WTC11 (cell line): Measurements from ENCODE around the gene TSPAN1. TPM values are rescaled to one million over a fixed set of nuclear protein-coding genes. Genes with fewer than 3 reads are reported as not detected.

Source experiments
- ATAC-seq: fragments of 200-7000 bp; cut with Tn5 transposase; 2 replicates; pipeline ENCODE4 v1.10.0; 2021; ENCODE audit warnings: mild to moderate bottlenecking, moderate library complexity
- CTCF ChIA-PET: fragments of 300-600 bp; sonication (Branson Sonifier 250); formaldehyde crosslinking; loops from one replicate; lab custom pipeline; 2021; ENCODE audit warnings: antibody characterized with exemption; lab: Charles Lee
- POLR2A ChIA-PET: fragments of 350-600 bp; sonication (Branson Sonifier 250); formaldehyde crosslinking; loops from one replicate; lab custom pipeline; 2021; ENCODE audit warnings: antibody characterized with exemption; lab: Charles Lee
- DNase-seq: peaks from one replicate; pipeline ENCODE4 v3.0.0; 2021; ENCODE audit warnings: low spot score
- H3K27ac Mint-ChIP-seq: 2 replicates; pipeline ENCODE4 v1.8.0; 2021; ENCODE audit warnings: mixed read lengths
- H3K27me3 Mint-ChIP-seq: 2 replicates; pipeline ENCODE4 v1.8.0; 2021; ENCODE audit warnings: low read depth, mild to moderate bottlenecking, moderate library complexity, mixed read lengths
- H3K36me3 Mint-ChIP-seq: 2 replicates; pipeline ENCODE4 v1.8.0; 2021; ENCODE audit warnings: mixed read lengths
- H3K4me1 Mint-ChIP-seq: 2 replicates; pipeline ENCODE4 v1.8.0; 2022; ENCODE audit warnings: mixed read lengths
- H3K4me3 Mint-ChIP-seq: 2 replicates; pipeline ENCODE4 v1.8.0; 2021; ENCODE audit warnings: mild to moderate bottlenecking, moderate library complexity, mixed read lengths
- H3K9me3 Mint-ChIP-seq: 2 replicates; pipeline ENCODE4 v1.8.0; 2021; ENCODE audit warnings: mixed read lengths
- ESRRA ChIP-seq: sonication (generic); formaldehyde crosslinking; IDR thresholded peaks from 2 replicates; pipeline ENCODE4 v1.8.1; 2022; ENCODE audit warnings: mild to moderate bottlenecking, missing genetic modification reagents, borderline replicate concordance
- GTF2I ChIP-seq: fragments of 250-450 bp; sonication (Bioruptor Pico); conservative IDR thresholded peaks from 2 replicates; pipeline ENCODE4 v1.4.0; 2021; ENCODE audit warnings: mild to moderate bottlenecking
- MXD4 ChIP-seq: fragments of 250-450 bp; sonication (Bioruptor Pico); IDR thresholded peaks from 2 replicates; pipeline ENCODE4 v1.8.0; 2021; ENCODE audit warnings: mild to moderate bottlenecking, moderate library complexity, borderline replicate concordance
- NR1H2 ChIP-seq: sonication (generic); formaldehyde crosslinking; IDR thresholded peaks from 2 replicates; pipeline ENCODE4 v1.9.0; 2021; ENCODE audit warnings: mild to moderate bottlenecking, moderate library complexity, missing genetic modification reagents
- SMAD3 ChIP-seq: sonication (generic); formaldehyde crosslinking; IDR thresholded peaks from 2 replicates; pipeline ENCODE4 v1.8.0; 2022; ENCODE audit warnings: missing genetic modification reagents, mild to moderate bottlenecking, borderline replicate concordance
- ZNF219 ChIP-seq: sonication (generic); formaldehyde crosslinking; IDR thresholded peaks from 2 replicates; pipeline ENCODE4 v1.8.0; 2023; ENCODE audit warnings: missing genetic modification reagents, mild to moderate bottlenecking, borderline replicate concordance
- ZNF671 ChIP-seq: fragments of 250-450 bp; sonication (Bioruptor Pico); IDR thresholded peaks from 2 replicates; pipeline ENCODE4 v1.8.0; 2021; ENCODE audit warnings: mild to moderate bottlenecking
- total RNA-seq: library from RNA; stranded (reverse); gene quantifications from 3 replicates; pipeline ENCODE4 v1.2.3, GENCODE V29; 2021
- TF ChIP-seq, protein P1 (sequence below): sonication (generic); formaldehyde crosslinking; IDR thresholded peaks from 2 replicates; pipeline ENCODE4 v1.8.1; 2023; ENCODE audit warnings: mild to moderate bottlenecking, missing genetic modification reagents, moderate library complexity
- TF ChIP-seq, protein P2 (sequence below): fragments of 250-450 bp; sonication (Bioruptor Pico); IDR thresholded peaks from 2 replicates; pipeline ENCODE4 v1.9.0; 2021; ENCODE audit warnings: mild to moderate bottlenecking
- TF ChIP-seq, protein P3 (sequence below): sonication (generic); formaldehyde crosslinking; IDR thresholded peaks from 2 replicates; pipeline ENCODE4 v1.8.1; 2022; ENCODE audit warnings: mild to moderate bottlenecking, missing genetic modification reagents, moderate library complexity, borderline replicate concordance
- TF ChIP-seq, protein P4 (sequence below): sonication (generic); formaldehyde crosslinking; IDR thresholded peaks from 2 replicates; pipeline ENCODE4 v1.8.0; 2023; ENCODE audit warnings: missing genetic modification reagents
- TF ChIP-seq, protein P5 (sequence below): fragments of 250-450 bp; sonication (Bioruptor Pico); IDR thresholded peaks from 2 replicates; pipeline ENCODE4 v2.1.2; 2022; ENCODE audit warnings: mild to moderate bottlenecking, moderate library complexity
- TF ChIP-seq, protein P6 (sequence below): sonication (generic); formaldehyde crosslinking; conservative IDR thresholded peaks from 2 replicates; pipeline ENCODE4 v1.8.1; 2023; ENCODE audit warnings: mild to moderate bottlenecking, low read depth, missing genetic modification reagents, moderate library complexity
- TF ChIP-seq, protein P7 (sequence below): fragments of 250-450 bp; sonication (Bioruptor Pico); IDR thresholded peaks from 2 replicates; pipeline ENCODE4 v1.9.0; 2021; ENCODE audit warnings: mild to moderate bottlenecking
- TF ChIP-seq, protein P8 (sequence below): sonication (generic); formaldehyde crosslinking; IDR thresholded peaks from 2 replicates; pipeline ENCODE4 v1.8.0; 2022; ENCODE audit warnings: mild to moderate bottlenecking, missing genetic modification reagents
- TF ChIP-seq, protein P9 (sequence below): sonication (generic); formaldehyde crosslinking; IDR thresholded peaks from 2 replicates; pipeline ENCODE4 v1.8.0; 2023; ENCODE audit warnings: mild to moderate bottlenecking, missing genetic modification reagents
- TF ChIP-seq, protein P10 (sequence below): sonication (generic); formaldehyde crosslinking; IDR thresholded peaks from 2 replicates; pipeline ENCODE4 v1.8.1; 2022; ENCODE audit warnings: missing genetic modification reagents, borderline replicate concordance

TSPAN1 gene
- total RNA-seq, 1 experiment from 2014 or later = 0.50 TPM

DNA sequence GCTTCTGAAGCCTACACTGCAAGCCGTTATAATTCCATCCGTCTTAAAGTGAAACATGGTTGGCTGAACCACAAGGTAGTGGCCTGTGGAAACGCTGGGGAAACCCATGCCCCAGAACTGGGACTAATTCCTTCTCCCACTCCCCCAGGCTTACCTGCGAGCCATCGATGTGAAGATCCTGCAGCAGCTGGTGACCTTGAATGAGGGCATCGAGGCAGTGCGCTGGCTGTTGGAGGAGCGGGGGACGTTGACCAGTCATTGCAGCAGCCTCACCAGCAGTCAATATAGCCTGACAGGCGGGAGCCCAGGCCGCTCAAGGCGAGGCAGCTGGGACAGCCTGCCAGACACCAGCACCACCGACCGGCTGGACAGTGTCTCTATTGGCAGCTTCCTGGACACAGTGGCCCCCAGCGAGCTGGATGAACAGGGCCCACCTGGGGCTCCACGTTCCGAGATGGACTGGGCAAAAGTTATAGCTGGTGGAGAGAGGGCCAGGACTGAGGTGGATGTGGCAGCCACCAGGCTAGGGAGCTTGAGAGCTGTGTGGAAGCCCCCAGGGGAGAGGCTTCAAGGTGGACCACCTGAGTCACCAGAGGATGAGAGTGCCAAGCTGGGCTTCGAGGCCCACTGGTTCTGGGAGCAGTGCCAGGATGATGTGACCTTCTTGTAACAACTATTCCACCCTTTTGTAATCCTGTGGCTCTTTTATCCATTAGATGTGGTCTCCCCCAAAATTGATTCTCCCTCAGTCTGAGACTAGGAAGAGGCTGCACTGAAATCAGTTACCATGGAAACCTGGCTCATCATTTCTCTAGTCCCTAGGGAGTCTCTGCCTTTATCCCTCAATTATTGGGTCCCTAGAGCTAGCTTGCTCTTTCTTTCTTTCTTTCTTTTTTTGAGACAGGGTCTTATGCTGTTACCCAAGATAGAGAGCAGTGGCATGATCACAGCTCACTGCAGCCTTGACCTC, 44.9 kb downstream of the TSPAN1 start (continued):
- TF ChIP-seq, protein P1, sequence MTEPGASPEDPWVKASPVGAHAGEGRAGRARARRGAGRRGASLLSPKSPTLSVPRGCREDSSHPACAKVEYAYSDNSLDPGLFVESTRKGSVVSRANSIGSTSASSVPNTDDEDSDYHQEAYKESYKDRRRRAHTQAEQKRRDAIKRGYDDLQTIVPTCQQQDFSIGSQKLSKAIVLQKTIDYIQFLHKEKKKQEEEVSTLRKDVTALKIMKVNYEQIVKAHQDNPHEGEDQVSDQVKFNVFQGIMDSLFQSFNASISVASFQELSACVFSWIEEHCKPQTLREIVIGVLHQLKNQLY (CRISPR knock-in tag) = no peak
- TF ChIP-seq, protein P2, sequence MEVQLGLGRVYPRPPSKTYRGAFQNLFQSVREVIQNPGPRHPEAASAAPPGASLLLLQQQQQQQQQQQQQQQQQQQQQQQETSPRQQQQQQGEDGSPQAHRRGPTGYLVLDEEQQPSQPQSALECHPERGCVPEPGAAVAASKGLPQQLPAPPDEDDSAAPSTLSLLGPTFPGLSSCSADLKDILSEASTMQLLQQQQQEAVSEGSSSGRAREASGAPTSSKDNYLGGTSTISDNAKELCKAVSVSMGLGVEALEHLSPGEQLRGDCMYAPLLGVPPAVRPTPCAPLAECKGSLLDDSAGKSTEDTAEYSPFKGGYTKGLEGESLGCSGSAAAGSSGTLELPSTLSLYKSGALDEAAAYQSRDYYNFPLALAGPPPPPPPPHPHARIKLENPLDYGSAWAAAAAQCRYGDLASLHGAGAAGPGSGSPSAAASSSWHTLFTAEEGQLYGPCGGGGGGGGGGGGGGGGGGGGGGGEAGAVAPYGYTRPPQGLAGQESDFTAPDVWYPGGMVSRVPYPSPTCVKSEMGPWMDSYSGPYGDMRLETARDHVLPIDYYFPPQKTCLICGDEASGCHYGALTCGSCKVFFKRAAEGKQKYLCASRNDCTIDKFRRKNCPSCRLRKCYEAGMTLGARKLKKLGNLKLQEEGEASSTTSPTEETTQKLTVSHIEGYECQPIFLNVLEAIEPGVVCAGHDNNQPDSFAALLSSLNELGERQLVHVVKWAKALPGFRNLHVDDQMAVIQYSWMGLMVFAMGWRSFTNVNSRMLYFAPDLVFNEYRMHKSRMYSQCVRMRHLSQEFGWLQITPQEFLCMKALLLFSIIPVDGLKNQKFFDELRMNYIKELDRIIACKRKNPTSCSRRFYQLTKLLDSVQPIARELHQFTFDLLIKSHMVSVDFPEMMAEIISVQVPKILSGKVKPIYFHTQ (CRISPR knock-in tag) = no peak
- TF ChIP-seq, protein P3, sequence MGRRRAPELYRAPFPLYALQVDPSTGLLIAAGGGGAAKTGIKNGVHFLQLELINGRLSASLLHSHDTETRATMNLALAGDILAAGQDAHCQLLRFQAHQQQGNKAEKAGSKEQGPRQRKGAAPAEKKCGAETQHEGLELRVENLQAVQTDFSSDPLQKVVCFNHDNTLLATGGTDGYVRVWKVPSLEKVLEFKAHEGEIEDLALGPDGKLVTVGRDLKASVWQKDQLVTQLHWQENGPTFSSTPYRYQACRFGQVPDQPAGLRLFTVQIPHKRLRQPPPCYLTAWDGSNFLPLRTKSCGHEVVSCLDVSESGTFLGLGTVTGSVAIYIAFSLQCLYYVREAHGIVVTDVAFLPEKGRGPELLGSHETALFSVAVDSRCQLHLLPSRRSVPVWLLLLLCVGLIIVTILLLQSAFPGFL (CRISPR knock-in tag) = no peak
- TF ChIP-seq ZNF219 (CRISPR knock-in tag) (no peak), ZNF671 (CRISPR knock-in tag) (no peak), ESRRA (CRISPR knock-in tag) (no peak), NR1H2 (CRISPR knock-in tag) (no peak)
- TF ChIP-seq, protein P4, sequence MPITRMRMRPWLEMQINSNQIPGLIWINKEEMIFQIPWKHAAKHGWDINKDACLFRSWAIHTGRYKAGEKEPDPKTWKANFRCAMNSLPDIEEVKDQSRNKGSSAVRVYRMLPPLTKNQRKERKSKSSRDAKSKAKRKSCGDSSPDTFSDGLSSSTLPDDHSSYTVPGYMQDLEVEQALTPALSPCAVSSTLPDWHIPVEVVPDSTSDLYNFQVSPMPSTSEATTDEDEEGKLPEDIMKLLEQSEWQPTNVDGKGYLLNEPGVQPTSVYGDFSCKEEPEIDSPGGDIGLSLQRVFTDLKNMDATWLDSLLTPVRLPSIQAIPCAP (CRISPR knock-in tag) = no peak
- TF ChIP-seq, protein P5, sequence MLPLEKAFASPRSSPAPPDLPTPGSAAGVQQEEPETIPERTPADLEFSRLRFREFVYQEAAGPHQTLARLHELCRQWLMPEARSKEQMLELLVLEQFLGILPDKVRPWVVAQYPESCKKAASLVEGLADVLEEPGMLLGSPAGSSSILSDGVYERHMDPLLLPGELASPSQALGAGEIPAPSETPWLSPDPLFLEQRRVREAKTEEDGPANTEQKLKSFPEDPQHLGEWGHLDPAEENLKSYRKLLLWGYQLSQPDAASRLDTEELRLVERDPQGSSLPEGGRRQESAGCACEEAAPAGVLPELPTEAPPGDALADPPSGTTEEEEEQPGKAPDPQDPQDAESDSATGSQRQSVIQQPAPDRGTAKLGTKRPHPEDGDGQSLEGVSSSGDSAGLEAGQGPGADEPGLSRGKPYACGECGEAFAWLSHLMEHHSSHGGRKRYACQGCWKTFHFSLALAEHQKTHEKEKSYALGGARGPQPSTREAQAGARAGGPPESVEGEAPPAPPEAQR = no peak

DNA sequence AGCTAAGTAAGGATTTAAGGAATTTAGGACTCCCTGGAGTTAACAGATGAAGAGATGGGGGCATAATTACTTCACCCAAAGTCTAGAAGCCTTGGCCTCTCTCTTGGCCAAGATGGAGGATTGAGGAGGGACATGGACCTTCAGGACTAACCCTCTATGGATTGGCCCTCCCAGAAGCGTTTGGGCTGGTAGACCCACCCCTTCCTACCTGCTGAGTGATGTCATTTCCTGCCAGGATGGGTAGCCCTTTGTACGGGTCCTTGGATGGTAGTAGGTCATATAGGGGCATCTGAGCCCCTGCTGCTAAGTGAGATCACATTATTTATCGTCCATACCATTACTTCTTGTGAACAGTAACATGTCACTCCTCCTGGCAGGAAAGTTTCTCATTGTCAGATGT, 45.9 kb downstream of the TSPAN1 start:
- no peaks in the 10 kb centered on the region for H3K9me3 Mint-ChIP-seq
- H3K27me3 Mint-ChIP-seq = no peaks in the 10 kb centered on the region
- H3K36me3 Mint-ChIP-seq = no peaks in the 10 kb centered on the region
- ChIA-PET CTCF (interaction anchor here (1.3 to 6.6 kb wide), 3 partner anchors 17 to 39 kb away, joined by 5 to 55 read pairs (median 8); partner anchors contain the start of genes LURAP1 and POMGNT1), POLR2A (no interaction called here)
- peaks cover 33% of the 10 kb centered on the region for H3K4me1 Mint-ChIP-seq
- no peak overlapping the region for H3K4me3 Mint-ChIP-seq
- DNase-seq = no peak
- ATAC-seq = no peak
- no peak overlapping the region for H3K27ac Mint-ChIP-seq
- TF ChIP-seq SMAD3 (CRISPR knock-in tag) = no peak
- TF ChIP-seq, protein P6, sequence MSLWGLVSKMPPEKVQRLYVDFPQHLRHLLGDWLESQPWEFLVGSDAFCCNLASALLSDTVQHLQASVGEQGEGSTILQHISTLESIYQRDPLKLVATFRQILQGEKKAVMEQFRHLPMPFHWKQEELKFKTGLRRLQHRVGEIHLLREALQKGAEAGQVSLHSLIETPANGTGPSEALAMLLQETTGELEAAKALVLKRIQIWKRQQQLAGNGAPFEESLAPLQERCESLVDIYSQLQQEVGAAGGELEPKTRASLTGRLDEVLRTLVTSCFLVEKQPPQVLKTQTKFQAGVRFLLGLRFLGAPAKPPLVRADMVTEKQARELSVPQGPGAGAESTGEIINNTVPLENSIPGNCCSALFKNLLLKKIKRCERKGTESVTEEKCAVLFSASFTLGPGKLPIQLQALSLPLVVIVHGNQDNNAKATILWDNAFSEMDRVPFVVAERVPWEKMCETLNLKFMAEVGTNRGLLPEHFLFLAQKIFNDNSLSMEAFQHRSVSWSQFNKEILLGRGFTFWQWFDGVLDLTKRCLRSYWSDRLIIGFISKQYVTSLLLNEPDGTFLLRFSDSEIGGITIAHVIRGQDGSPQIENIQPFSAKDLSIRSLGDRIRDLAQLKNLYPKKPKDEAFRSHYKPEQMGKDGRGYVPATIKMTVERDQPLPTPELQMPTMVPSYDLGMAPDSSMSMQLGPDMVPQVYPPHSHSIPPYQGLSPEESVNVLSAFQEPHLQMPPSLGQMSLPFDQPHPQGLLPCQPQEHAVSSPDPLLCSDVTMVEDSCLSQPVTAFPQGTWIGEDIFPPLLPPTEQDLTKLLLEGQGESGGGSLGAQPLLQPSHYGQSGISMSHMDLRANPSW = no peak
- TF ChIP-seq MXD4 (CRISPR knock-in tag) = no peak
- TF ChIP-seq, protein P7, sequence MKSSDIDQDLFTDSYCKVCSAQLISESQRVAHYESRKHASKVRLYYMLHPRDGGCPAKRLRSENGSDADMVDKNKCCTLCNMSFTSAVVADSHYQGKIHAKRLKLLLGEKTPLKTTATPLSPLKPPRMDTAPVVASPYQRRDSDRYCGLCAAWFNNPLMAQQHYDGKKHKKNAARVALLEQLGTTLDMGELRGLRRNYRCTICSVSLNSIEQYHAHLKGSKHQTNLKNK (CRISPR knock-in tag) = no peak
- TF ChIP-seq, protein P8, sequence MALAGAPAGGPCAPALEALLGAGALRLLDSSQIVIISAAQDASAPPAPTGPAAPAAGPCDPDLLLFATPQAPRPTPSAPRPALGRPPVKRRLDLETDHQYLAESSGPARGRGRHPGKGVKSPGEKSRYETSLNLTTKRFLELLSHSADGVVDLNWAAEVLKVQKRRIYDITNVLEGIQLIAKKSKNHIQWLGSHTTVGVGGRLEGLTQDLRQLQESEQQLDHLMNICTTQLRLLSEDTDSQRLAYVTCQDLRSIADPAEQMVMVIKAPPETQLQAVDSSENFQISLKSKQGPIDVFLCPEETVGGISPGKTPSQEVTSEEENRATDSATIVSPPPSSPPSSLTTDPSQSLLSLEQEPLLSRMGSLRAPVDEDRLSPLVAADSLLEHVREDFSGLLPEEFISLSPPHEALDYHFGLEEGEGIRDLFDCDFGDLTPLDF (CRISPR knock-in tag) = no peak
- TF ChIP-seq, protein P9, sequence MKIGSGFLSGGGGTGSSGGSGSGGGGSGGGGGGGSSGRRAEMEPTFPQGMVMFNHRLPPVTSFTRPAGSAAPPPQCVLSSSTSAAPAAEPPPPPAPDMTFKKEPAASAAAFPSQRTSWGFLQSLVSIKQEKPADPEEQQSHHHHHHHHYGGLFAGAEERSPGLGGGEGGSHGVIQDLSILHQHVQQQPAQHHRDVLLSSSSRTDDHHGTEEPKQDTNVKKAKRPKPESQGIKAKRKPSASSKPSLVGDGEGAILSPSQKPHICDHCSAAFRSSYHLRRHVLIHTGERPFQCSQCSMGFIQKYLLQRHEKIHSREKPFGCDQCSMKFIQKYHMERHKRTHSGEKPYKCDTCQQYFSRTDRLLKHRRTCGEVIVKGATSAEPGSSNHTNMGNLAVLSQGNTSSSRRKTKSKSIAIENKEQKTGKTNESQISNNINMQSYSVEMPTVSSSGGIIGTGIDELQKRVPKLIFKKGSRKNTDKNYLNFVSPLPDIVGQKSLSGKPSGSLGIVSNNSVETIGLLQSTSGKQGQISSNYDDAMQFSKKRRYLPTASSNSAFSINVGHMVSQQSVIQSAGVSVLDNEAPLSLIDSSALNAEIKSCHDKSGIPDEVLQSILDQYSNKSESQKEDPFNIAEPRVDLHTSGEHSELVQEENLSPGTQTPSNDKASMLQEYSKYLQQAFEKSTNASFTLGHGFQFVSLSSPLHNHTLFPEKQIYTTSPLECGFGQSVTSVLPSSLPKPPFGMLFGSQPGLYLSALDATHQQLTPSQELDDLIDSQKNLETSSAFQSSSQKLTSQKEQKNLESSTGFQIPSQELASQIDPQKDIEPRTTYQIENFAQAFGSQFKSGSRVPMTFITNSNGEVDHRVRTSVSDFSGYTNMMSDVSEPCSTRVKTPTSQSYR (CRISPR knock-in tag) = no peak
- TF ChIP-seq, protein P10, sequence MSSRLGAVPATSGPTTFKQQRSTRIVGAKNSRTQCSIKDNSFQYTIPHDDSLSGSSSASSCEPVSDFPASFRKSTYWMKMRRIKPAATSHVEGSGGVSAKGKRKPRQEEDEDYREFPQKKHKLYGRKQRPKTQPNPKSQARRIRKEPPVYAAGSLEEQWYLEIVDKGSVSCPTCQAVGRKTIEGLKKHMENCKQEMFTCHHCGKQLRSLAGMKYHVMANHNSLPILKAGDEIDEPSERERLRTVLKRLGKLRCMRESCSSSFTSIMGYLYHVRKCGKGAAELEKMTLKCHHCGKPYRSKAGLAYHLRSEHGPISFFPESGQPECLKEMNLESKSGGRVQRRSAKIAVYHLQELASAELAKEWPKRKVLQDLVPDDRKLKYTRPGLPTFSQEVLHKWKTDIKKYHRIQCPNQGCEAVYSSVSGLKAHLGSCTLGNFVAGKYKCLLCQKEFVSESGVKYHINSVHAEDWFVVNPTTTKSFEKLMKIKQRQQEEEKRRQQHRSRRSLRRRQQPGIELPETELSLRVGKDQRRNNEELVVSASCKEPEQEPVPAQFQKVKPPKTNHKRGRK = no peak
- TF ChIP-seq GTF2I (CRISPR knock-in tag) = no peak
